ENCODE results near the gene TMEM95.
A peak's percentile ranks its signal among the peaks of the same experiment; 100 is the strongest.

TMEM95 gene

DNA sequence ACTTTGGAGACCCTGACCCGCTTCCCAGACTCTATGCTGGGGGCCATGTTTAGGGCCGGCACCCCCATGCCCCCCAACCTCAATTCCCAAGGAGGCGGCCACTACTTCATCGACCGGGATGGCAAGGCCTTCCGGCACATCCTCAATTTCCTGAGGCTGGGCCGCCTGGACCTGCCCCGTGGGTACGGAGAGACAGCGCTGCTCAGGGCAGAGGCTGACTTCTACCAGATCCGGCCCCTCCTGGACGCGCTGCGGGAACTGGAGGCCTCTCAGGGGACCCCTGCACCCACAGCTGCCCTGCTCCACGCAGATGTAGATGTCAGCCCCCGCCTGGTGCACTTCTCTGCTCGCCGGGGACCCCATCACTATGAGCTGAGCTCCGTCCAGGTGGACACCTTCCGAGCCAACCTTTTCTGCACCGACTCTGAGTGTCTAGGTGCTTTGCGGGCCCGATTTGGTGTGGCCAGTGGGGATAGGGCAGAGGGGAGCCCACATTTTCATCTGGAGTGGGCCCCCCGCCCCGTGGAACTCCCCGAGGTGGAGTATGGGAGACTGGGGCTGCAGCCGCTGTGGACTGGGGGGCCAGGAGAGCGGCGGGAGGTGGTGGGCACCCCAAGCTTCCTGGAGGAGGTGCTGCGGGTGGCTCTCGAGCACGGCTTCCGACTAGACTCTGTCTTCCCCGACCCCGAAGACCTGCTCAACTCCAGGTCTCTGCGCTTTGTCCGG, 1.9 kb upstream of the TMEM95 start:
- Histone ChIP-seq H3K79me2 (ENCODE audit: low read length) (no peaks in the 10 kb centered on the region), H3K4me2 (ENCODE audit: low read length) (peak overlapping the region; percentile 84), H2AFZ (ENCODE audit: low read depth, low read length) (no peak overlapping the region), H4K20me1 (ENCODE audit: insufficient read depth, low read length) (no peaks in the 10 kb centered on the region), H3K9ac (ENCODE audit: low read length) (peak overlapping the region; percentile 86; the same call in 1 of the 2 replicates), H3K4me1 (ENCODE audit: low read length) (peaks cover 11% of the 10 kb centered on the region), H3K9me3 (ENCODE audit: insufficient read depth, low read length) (no peaks in the 10 kb centered on the region), H3K27me3 (ENCODE audit: low read depth, low read length) (no peaks in the 10 kb centered on the region), H3K4me3 (ENCODE audit: low read length) (peak overlapping the region; percentile 91), H3K27ac (ENCODE audit: low read length) (no peak overlapping the region), H3K36me3 (replicated peaks; ENCODE audit: low read depth, low read length) (no peaks in the 10 kb centered on the region)
- no peak for TF ChIP-seq CTCF (IDR thresholded peaks at IDR 0.05; ENCODE audit: low read depth, low read length)

DNA sequence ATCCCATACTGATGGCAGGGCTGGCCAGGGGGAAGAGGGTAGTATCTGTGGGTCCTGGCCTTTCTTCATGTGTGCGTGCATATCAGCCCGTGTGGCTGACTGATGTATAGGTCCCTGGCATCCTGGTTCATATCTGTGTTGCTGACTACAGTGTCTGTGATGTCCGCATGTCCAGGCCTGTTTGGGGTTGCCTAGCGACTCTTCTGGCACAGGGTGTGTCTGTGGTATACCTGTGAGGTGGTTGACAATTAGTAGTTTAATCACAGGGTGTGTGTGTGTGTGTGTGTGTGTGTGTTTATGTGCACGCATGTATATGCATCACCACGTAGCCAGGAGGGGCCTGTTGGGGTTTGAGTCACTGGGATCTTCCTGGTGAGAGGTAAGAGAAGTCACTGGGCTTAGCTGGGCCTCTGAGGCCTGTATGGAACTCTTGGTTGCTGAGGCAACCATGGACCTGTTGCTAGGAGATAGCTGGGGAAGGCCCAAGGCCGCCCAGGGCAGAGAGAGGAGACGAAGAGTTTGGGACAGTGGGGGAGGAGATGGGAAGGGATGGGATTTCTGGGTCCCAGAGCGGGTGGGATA, 603 bp upstream of the TMEM95 start:
- Histone ChIP-seq H3K36me3 (replicated peaks; ENCODE audit: low read depth, low read length) (no peaks in the 10 kb centered on the region), H4K20me1 (ENCODE audit: insufficient read depth, low read length) (no peaks in the 10 kb centered on the region), H3K9me3 (ENCODE audit: insufficient read depth, low read length) (no peaks in the 10 kb centered on the region), H2AFZ (ENCODE audit: low read depth, low read length) (no peak overlapping the region), H3K79me2 (ENCODE audit: low read length) (no peaks in the 10 kb centered on the region), H3K4me2 (ENCODE audit: low read length) (no peak overlapping the region), H3K9ac (ENCODE audit: low read length) (no peak overlapping the region), H3K27me3 (ENCODE audit: low read depth, low read length) (no peaks in the 10 kb centered on the region), H3K27ac (ENCODE audit: low read length) (no peak overlapping the region), H3K4me1 (ENCODE audit: low read length) (peaks cover 11% of the 10 kb centered on the region), H3K4me3 (ENCODE audit: low read length) (no peak overlapping the region)
- TF ChIP-seq CTCF (IDR thresholded peaks at IDR 0.05; ENCODE audit: low read depth, low read length) (no peak), EZH2phosphoT487 (IDR thresholded peaks at IDR 0.05; ENCODE audit: low read depth) (no peak)

DNA sequence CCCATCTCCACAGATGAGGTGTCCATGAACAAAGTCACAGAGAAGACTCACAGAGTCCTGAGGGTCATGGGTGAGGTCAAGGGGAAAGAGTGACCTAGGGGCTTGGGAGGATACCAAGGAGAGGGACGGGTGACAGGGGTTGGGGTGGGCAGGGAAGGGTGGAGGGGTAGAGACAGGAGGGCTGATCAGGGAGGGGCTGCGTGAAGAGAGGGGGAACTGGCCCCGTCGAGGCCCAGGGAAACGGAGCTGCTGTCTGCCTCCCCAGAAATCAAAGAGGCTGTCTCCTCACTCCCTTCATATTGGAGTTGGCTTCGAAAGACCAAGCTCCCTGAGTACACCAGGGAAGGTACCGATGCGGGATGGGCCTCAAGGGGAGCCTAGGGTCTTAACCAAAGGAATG, 617 bp downstream of the TMEM95 start:
- no peaks in the 10 kb centered on the region for H3K9me3 ChIP-seq (ENCODE audit: insufficient read depth, low read length)
- no peak overlapping the region for H3K4me2 ChIP-seq (ENCODE audit: low read length)
- H3K27ac ChIP-seq (ENCODE audit: low read length), result no peak overlapping the region
- H3K4me3 ChIP-seq (ENCODE audit: low read length), result no peak overlapping the region
- H3K4me1 ChIP-seq (ENCODE audit: low read length), result peaks cover 11% of the 10 kb centered on the region
- TF ChIP-seq CTCF (IDR thresholded peaks at IDR 0.05; ENCODE audit: low read depth, low read length), result no peak
- TF ChIP-seq EZH2phosphoT487 (IDR thresholded peaks at IDR 0.05; ENCODE audit: low read depth), result no peak
- H3K27me3 ChIP-seq (ENCODE audit: low read depth, low read length), result no peaks in the 10 kb centered on the region
- H3K36me3 ChIP-seq (replicated peaks; ENCODE audit: low read depth, low read length), result no peaks in the 10 kb centered on the region
- no peak overlapping the region for H3K9ac ChIP-seq (ENCODE audit: low read length)
- H4K20me1 ChIP-seq (ENCODE audit: insufficient read depth, low read length), result no peaks in the 10 kb centered on the region
- H3K79me2 ChIP-seq (ENCODE audit: low read length), result no peaks in the 10 kb centered on the region
- H2AFZ ChIP-seq (ENCODE audit: low read depth, low read length), result no peak overlapping the region

GRCh38 chr17:7356072-7356549, 1.2 kb downstream of the TMEM95 start:
- no peaks in the 10 kb centered on the region for H3K9me3 ChIP-seq (ENCODE audit: insufficient read depth, low read length)
- peaks cover 11% of the 10 kb centered on the region for H3K4me1 ChIP-seq (ENCODE audit: low read length)
- no peak overlapping the region for H2AFZ ChIP-seq (ENCODE audit: low read depth, low read length)
- no peaks in the 10 kb centered on the region for H4K20me1 ChIP-seq (ENCODE audit: insufficient read depth, low read length)
- H3K4me3 ChIP-seq (ENCODE audit: low read length), result peak overlapping the region; percentile 53
- no peaks in the 10 kb centered on the region for H3K36me3 ChIP-seq (replicated peaks; ENCODE audit: low read depth, low read length)
- H3K27ac ChIP-seq (ENCODE audit: low read length), result no peak overlapping the region
- TF ChIP-seq EZH2phosphoT487 (IDR thresholded peaks at IDR 0.05; ENCODE audit: low read depth) (no peak), CTCF (IDR thresholded peaks at IDR 0.05; ENCODE audit: low read depth, low read length) (peak; percentile 75)
- H3K4me2 ChIP-seq (ENCODE audit: low read length), result peak overlapping the region; percentile 60
- H3K27me3 ChIP-seq (ENCODE audit: low read depth, low read length), result no peaks in the 10 kb centered on the region
- no peaks in the 10 kb centered on the region for H3K79me2 ChIP-seq (ENCODE audit: low read length)
- H3K9ac ChIP-seq (ENCODE audit: low read length), result no peak overlapping the region

Data from OCI-LY3 (cell line).